Measurements from ENCODE around the gene FBN1.

FBN1 gene

DNA sequence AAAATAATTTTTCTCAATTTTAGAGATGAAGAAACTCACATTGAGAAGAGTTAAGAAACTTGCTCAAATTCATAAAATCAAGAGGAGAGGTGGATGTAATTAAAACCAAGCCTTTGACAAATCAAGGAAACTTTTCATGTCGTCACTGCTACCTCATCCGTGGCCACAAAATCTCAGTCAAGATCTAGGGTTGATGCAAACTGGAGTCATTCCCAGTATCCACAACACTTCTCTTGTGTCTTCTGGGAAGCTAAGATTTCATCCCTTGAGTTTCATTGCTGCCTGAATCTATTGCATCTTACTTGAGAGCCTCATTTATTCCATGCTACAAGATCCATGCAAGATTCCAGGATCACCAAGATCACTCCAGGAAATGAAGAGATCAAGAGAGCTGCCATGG lies 5.4 kb upstream of the FBN1 start:
- DNase-seq = no peak

- no peak for DNase-seq
These were observed 2.5 kb upstream of the FBN1 start for GRCh38 chr15:48647962-48648361.

DNA sequence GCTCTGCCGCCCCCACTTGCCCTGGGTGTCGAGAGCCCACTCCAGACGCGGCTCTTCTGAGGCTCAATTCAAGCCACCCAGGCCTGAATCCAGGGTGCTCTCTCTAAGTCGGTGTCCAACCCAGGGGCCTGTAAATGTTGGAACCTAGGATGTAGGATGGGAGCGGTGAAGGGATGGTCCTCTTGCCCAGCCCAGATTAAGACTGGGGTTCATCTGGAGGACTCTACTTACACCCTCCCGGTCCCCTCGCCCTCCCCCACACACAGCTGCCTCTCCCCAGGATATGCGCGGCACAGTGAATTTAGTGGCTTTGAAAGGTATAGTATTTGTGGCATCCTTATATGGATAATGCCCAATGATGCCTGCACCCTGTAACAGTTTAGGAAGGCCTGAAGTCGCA lies 822 bp upstream of the FBN1 start:
- no peak for DNase-seq

DNA sequence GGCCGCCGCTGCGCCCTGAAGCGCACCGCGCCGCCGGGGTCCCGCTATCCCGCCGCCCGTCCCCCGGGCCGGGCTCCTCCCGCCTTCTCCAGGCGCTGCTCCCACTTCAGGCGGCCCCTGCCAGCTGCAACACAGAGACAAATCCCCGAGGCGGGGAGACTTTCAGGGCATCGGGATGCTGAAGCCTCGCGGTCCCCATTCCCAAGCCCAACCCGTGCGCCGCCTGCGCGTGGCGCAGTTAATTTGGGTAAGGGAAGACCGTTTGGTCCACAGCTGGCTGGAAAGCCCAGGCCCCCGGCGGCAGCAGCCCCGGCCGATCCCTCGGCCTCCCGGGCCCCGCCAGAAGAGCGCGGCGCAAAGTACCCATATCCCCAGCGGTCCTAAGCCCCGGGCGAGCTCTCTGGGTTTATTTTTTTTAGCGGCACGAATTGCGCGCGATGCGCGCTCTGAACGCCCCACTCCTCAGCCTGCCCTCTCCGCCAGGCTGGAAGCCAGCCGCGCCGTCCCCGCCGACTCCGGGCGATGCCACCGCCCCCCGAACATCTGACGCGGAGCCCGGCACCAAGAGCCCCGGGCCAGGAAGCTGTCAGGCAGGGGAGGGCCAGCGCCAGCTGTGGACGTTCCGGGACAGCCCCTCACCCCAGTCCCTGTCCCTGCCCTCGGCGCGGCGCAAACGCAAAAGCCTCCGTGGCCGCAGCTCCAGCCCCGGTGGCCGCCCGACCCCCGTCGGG lies 517 bp downstream of the FBN1 start:
- DNase-seq = no peak

DNA sequence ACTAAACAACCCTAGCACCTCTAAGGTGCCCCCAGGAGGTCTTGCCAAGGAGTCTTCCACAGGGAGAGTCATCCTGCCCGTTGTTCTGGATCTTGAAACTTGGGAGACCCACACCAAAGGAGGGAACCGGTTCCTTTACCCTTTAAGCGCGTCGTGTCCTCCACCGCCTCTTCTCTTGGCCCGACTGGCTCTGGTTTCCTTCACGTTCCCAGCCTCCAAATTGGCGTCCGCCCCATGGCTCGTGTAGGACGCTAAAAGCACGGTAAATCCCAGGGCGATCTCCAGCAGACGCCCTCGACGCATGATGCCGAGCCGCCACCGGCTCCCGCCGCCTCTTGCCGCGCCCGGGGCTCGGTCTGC lies 1.1 kb downstream of the FBN1 start:
- no peak for DNase-seq

DNA sequence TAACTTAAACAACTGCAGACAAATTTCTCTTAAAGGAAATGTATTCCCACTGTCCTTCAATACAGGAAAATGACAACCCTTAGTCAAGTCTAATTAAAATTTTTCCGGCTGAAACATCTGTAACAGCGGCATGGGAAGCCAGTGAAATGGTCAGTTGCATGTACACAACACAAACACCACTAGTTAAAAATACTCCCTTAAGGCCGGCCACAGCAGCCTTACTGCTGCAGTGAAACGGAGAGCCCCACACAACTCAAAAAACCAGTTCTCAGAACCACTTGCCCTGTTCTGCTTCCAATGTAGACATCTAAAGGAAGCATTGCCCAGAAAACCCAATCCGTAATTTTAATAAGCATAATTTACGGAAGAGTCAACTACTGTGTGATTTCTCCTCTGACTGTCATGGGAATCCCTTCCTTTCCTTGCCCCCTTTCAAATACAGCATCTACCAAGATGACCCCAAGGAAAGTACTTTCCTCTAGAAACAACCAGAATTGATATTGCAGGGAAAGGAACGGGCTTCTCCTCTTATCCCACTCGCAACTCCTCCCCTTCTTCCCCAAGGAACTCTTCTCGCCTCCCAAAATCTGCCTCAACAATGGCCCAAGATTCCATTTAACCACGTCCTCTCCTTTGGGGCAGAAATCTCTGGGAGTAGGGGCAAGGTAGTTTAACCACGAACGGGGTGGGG lies 1.6 kb downstream of the FBN1 start:
- no peak for DNase-seq

GRCh38 chr15:48643206-48643605 lies 2.3 kb downstream of the FBN1 start:
- DNase-seq = no peak

GRCh38 chr15:48642795-48643194 lies 2.7 kb downstream of the FBN1 start:
- DNase-seq = no peak

DNA sequence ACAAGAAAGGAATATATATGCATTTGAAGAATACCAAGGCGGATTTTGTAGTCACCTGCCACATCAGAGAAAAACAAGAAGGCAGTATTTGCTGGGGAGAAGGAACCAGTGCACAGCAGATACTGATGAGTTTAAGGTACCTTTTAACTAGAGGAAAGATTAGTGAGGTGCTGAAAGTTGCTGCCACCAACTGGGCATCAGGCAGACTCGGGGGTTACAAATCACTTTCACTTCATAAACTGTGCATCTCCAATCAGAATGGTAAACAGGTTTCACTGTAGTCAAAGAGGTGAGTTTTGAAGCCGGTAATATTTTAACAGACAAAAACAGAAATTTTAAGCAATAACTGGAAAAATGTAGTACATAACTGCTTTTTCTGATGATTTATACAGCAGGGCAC lies 4.1 kb downstream of the FBN1 start:
- DNase-seq = no peak

DNA sequence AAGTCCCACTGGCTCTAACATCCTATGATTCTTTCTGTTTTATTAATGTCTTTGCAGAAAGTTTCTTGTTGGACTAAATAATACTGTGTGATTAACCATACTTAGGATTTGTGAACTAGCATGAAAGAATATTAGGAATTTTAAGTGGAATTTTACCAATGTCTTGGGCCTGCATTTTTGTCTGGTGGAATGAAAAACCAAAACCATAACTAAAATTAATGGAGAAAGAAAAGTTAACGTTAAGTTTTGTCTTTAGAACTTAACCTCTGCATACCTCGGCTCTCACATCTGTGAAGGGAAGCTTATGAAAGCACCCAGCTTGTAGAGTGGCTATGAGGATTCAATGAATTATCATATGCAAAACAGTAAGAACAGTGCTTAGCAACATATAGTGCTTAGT lies 6.5 kb downstream of the FBN1 start:
- no peak for DNase-seq

DNA sequence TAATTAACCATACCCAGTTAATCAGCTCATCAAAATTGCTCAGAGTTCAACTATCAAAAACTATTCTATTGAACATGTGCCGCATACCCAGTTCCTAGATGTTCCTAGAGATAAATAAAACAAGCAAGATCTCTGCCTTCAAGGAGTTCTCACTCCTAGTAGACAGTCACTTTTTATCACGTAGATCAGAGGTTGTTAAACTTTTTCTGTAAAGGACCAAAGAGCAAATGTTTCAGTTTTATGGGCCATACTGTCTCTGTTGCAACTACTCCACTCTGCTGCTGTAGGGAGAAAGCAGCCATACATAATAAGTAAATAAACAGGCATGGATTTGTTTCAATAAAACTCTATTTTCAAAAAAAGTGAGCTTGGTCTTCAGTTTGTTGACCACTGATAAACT lies 7.9 kb downstream of the FBN1 start:
- DNase-seq = no peak

DNA sequence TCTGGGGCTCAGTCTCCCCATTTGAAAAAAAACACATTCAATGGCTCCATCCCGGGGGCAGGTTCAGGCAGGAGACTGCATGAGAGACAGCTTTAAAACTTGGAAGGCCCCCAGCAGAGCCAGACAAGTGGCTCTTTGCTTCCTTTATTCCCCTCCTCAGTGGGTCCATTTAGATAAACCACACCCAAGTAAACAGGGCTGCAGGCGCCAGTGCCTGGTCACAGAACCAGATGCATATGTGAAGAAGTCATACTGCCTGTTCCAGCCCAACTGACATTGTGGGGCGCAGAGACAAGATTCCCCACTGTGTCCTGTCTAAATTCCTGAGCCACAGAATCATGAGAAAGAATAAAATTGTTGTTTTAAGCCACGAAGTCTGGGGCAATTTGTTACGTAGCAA lies 9.0 kb downstream of the FBN1 start:
- no peak for DNase-seq

DNA sequence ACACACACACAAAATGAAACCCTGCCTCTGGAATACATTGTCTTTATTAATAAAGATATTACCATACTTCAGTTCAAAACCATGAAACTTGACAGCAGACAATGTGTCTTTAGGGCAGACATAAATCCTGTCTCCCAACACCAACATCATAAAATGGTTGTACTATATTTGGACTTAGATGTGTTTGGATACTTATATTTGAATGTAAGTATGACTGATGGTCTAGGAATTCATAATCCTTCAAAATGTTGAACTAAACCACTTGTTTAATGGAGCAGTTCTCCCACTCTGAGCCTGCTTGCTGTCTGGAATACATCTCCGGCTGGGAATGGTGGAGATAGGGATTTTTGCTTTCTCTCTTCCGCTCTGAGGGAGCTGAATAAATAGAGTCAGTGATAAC lies 10.6 kb downstream of the FBN1 start:
- DNase-seq = no peak

DNA sequence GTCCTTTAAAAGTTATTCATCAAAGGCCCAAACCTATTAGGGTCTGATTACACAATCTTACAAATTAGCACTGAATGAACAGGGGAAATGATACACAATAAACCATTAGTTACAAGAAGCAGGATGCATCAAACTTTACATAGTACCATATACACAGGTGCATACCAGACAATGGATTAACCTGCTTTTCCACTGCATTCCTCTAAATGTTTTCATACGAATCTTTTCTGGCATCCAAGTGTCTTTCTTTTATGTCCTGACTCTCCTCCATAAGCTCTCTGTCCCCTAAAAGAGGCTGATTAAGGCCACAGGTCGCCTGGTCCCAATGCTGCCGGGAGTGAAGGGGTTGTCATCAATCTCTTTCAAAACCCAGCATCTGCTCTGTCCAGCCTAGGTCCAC lies 11.4 kb downstream of the FBN1 start:
- no peak for DNase-seq

DNA sequence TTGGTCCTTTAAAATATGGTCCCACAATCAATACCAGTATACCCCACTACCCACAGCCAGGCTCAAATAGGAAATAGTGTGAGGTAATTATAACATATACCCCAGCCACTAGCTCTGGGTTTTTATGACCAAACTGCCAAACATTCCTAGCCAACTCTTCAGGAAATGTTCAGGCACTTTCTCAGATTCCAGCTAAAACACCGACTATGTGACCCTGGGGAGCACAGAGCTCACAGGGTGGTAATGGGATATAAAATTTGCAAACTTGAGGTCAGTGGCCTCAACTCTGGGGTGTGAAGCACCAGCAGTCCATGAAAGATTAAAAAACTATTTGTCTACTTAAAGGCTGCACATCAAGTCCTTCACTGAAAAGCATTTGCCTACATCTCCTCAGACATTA lies 12.9 kb downstream of the FBN1 start:
- no peak for DNase-seq

DNA sequence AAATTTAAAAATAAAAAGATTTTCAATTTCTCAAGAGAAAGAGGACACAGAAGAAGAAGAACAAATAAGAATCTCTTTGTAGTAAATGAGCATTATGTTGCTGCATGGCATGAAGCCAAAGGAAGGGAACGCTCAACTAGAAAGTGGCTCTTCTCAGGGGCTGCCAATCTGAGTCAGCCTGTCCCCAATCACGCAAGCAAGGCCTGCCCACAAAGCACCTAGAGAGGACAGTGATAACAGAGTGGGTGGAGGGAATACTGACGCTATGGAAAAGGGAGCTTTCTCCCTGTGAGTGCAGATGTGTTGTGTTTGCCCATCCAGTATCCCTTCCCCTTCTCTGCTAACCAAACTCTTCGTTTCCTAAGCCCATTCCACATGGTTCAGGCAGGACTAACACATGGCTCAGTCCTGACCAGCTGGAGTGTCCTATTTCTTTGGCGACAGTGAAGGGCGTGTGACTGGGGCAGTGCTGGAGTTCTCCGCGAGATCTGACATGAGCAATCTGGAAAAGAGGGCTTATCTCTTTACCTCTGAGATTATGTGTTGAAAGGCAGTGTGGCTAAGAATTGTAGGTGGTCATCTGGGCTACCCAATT lies 14.2 kb downstream of the FBN1 start:
- no peak for DNase-seq

GRCh38 chr15:48630245-48630644 lies 15.3 kb downstream of the FBN1 start:
- no peak for DNase-seq

GRCh38 chr15:48628832-48629231 lies 16.7 kb downstream of the FBN1 start:
- DNase-seq = no peak

DNA sequence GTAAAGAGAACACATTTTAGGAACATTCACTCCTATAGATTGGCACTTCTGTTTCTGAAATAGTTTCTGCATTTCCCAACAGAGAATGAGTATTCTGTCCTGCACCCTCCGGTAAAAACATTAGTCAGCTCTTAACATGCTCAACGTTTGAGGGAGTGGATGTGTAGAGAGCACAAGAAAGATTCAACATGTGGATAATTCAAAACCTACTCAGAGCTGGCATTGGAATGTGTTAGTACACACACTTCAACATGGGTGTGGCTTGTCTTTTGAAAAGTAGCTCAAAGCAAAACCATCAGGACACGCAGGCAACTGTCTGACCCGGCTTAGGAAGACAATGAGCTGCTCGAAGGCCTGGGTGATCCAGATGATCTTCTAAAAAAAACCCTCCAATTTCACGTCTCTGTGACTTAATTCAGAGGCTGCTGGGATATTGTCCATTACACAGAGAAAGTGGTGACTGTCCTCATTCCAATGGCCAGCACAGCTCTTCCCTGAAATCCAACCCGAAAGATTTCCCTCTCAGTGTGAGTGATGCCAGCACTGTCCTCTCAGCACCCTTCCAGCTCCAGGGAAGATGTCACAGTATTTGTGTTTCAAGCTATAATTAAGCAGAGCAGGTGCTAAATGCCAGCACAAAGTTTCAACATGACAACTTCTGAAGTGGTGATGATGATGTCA lies 18.1 kb downstream of the FBN1 start:
- DNase-seq = no peak

- DNase-seq = no peak
These were observed 20.4 kb downstream of the FBN1 start for GRCh38 chr15:48625126-48625525.

DNA sequence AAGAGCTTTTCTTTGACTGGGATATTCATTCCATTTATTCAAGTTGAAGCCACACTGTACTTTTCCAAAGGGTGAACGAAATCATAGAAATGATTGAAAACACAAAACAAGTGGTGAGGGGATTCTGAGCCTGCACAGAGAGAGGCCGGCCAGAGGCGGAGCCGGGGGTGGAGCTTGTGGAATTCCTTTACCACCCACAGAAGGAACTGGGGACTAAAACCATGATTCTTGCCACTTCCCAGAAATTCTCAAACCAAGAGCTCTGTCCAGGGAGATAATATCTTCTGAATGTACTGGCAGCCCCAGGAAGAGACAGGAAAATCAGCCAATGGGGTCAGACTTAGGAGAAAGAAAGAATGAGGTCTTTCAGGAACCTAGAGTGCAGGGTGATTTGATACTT lies 20.8 kb downstream of the FBN1 start:
- no peak for DNase-seq

- DNase-seq = no peak
These were observed 22.1 kb downstream of the FBN1 start for GRCh38 chr15:48623456-48623855.

DNA sequence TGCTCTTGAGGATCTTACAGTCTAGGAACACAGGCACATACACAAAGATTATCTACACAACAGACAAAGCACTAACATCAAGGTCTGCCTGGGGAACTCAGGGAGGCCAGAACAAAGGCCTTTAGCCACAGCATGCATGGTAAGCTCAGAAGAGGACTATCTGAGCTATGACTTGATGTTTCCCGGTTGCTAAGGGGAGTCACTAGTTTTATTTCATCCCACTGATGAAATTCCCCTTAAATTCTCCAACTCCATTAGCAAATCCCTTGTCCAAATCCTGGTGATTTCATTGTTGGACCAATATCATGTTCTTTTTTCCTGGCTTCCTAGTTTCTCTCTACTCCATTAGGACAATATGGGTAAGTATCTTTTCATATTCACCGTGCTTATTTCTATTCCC lies 23.3 kb downstream of the FBN1 start:
- DNase-seq = no peak

GRCh38 chr15:48619446-48619845 lies 26.1 kb downstream of the FBN1 start:
- no peak for DNase-seq

Data from activated T-cell treated with anti-CD3 and anti-CD28 coated beads, Interleukin-2, amount 50 U/mL, for 1 hour (primary cell).